NCI-H748 (cell line): ENCODE data around the gene SUZ12.
"Not testable (repeated sequence)": the region's sequence is repeated elsewhere in the genome, so short reads cannot be mapped to it uniquely, and the experiment has no call there.

ENCODE experiments used
- DNase-seq: peaks from one replicate; lab custom pipeline; 2025; ENCODE audit not compliant: unreplicated experiment; lab: John Stamatoyannopoulos, UW

SUZ12 gene

GRCh38 chr17:31936615-31937609 is at the start of gene SUZ12:
Gene SUZ12, plus strand, starts transcription at chr17:31937007. Its CDS starts 240 bp downstream, at chr17:31937247.
- DNase-seq = peak; percentile 88

DNA sequence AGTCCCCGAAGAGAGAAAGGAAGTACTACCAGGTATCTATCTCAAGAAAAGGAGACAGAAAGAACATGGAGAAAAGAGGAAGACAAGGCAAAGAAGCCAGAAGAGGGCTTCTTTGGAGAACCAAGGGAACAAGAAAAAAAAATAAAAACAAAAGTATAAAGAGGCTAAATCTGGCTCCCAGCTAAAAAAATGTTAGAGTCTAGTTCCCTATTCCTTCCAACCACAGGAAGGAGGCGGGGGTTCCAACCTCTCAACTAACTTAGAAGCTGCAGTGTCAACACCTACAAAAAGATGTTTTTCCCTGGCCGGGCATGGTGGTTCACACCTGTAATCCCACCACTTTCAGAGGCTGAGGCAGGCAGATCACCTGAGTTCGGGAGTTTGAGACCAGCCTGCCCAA is 48.7 kb upstream of the SUZ12 start:
- no peak for DNase-seq

DNA sequence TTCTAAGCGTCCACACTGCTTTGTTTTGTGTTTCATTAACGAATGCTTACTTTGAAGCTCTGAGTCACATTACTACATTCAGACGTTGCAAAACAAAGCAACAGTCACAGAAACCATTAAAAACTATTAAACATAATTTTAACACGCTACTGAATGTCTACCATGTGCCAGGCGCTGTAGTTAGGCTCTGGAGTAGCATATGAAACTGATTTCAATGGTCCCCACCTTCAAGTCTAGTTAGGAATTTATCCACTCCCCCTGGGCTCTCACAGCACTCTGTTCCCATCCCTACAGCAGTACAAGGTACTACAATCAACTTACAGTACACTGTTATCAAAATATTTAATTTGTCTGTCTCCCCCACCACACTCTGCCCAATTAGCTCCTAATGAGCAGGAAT is 35.9 kb upstream of the SUZ12 start:
- no peak for DNase-seq

GRCh38 chr17:31902693-31903092 is 34.1 kb upstream of the SUZ12 start:
- no peak for DNase-seq

GRCh38 chr17:31903401-31903800 is 33.4 kb upstream of the SUZ12 start:
- no peak for DNase-seq

DNA sequence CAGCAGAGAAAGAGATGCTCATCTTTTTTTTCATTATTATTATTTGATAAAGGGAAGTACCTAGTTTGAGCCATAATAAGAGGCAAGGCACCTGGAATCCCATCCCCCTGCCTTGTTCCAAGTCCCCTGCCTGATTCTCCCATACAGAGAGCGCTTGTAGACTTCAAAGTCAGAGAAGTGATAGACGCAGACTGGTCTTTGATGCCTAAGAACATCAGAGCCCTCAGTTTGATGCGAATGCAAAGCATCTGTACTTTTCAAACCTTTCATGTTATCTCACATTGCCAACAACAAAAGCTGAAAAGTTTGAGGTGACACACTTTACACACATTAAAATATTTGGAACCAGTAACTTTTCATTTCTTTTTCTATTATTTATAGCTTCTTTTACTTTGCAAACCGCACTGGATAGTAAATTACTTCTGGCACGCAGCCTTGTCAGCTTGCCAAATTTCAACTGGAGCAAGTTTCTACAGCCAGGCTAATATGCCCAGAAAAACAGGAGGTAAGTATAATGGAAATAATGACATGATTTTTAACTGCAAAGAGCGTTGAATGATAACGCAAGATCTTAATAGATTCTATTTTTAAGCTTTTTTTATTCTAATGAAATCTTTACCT is 29.4 kb upstream of the SUZ12 start:
- peak; percentile 24 for DNase-seq

GRCh38 chr17:31908386-31908785 is 28.4 kb upstream of the SUZ12 start:
- no peak for DNase-seq

- not testable (repeated sequence) for DNase-seq
These were observed 24.1 kb upstream of the SUZ12 start for GRCh38 chr17:31912705-31913104.

- DNase-seq = no peak
These were observed 21.2 kb upstream of the SUZ12 start for GRCh38 chr17:31915456-31916100.

GRCh38 chr17:31916491-31917064 is 20.2 kb upstream of the SUZ12 start:
- no peak for DNase-seq

DNA sequence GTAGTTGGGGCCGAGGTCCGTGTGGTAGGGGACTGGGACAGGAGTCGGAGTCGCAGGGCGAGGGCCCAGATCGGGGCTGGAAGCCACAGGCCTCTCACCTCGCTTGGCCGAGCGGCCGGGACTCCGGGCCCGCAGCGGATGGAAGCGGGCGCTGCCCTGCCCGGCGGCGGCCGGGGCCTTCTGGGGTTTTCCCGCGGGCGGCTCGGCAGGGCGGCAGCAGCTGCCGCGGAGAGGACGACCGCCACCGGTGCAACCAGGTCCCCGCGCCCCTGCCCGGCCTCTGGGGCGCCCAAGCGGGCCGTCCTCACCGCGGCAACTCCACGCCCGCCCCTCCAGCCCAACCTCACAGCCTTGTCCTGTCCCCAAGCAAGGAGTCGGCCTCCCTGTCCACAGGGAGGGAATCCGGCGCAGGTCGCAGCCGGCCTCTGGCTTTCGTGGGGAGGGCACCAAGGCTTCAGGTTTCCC is 19.7 kb upstream of the SUZ12 start:
- no peak for DNase-seq

DNA sequence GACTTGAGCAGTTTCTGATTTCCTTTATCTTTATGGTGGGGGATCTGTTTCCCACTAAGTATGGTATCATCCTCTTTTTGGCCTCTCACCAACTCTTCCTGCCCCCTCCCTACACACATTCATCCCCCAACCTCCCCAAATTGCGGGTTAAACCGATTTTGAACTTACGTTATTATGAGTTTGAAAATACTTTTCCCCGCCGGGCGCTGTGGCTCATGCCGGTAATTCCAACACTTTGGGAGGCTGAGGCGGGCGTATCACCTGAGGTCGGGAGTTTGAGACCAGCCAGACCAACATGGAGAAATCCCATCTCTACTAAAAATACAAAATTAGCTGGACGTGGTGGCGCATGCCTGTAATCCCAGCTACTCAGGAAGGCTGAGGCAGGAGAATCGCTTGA is 19.1 kb upstream of the SUZ12 start:
- not testable (repeated sequence) for DNase-seq

- DNase-seq = no peak
These were observed 18.1 kb upstream of the SUZ12 start for GRCh38 chr17:31918701-31919128.

DNA sequence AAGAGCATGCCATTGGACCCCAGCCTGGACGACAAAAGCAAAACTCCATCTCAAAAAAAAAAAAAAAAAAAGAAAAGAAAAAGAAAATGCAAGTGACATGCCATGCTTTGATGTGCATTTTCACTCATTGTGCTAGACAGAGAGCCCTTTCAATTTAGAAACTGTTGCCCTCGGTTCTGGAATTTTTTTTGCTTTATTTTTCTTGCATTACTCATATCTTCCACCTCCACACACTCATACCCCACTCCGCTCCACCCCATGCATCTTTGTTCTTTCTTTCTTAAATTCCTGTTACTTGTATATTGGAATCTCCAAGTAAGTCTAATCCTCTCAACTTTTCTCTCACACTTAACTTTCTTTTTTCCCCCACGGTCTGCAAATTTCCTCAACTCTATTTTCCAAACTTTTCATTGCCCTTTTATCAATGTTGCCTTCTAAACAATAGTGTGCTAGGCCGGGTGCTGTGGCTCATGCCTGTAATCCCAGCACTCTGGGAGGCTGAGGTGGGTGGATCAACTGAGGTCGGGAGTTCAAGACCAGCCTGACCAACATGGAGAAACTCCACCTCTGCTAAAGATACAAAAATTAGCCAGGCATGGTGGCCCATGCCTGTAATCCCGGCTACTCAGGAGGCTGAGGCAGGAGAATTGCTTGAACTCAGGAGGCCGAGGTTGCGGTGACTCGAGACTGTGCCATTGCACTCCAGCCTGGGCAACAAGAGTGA is 16.8 kb upstream of the SUZ12 start:
- no peak for DNase-seq

- no peak for DNase-seq
These were observed 10.6 kb upstream of the SUZ12 start for GRCh38 chr17:31926100-31926729.

- DNase-seq = no peak
These were observed 5.1 kb upstream of the SUZ12 start for GRCh38 chr17:31931756-31932155.

GRCh38 chr17:31935512-31935911 is 1.3 kb upstream of the SUZ12 start:
- DNase-seq = no peak

- DNase-seq = not testable (repeated sequence)
These were observed 1.3 kb downstream of the SUZ12 start for GRCh38 chr17:31937926-31938641.

DNA sequence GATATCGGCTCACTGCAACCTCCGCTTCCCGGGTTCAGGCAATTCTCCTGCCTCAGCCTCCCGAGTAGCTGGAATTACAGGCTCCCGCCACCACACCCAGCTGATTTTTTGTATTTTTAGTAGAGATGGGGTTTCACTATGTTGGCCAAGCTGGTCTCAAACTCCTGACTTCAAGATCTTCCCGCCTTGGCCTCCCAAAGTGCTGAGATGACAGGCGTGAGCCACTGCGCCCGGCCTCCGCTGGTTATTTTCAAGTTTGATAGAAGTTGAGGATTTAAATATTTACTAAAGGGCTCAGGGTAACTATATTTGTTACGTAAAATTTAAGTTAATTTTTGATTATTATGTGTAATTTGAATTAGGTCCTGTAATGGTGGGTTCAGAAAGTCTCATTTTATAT is 5.1 kb downstream of the SUZ12 start:
- DNase-seq = not testable (repeated sequence)
